Measurements from ENCODE around the gene FBXO31.

Gene FBXO31

DNA sequence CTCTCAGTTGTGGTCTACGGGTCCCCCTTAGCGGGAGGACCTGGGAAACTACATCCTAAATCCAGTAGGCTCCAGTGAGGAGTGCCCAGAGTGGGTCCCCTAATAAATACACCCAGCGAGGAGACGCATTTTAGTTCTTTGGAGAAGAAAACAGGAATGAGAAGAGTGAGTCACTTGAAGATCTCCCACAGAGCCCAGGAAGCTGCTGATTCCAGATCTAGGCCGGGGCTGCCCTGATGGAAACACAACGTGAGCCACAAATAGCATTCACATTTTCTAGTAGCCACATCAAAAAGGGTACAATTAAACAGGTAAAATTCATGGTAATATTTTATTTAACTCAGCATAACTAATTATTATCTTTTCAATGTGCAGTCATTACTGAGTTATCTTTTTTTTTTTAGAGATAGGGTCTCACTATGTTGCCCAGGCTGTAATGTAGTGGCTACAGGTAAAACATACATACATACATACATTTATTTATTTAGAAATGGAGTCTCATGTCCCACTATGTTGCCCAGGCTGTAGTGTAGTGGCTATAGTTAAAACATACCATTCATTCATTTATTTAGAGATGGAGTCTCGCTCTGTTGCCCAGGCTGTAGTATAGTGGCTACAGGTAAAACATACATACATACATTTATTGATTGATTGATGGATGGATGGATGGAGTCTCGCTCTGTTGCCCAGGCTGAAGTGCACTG, 21.5 kb downstream of the FBXO31 start:
- DNase-seq, result no peak

DNA sequence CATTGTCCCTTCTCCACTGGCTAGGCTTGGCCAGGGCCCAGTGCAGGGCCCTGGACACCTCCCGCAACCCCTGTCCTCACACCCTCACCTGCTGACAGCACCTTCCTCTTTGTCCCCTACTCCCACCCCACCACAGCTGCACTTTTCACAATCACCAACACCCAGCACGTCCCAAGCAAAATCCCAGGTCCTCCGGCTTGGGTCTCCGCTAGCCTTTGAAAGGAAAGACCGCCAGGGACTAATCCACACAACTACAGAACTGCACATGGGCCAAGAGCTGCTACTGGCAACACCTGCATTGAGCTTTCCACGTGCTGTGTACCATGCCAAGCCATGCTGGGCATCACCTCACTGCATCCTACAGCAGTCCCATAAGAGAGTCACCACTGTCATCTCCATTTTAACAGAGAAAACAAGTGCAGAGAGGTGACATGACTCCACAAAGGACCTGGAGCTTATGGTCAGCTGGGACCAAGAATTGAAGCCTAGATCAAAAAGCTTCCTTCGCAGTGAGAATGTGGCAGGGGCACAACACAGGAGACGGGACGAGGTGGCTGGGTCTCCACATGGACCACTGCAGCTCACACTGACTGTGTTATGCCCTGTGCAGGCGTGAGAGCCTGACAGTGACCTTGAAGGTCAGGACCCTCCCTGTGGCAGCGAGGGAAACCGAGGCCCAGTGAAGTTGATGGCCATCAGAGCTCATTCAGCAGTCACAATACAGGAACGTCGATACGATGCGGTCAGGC, 22.5 kb downstream of the FBXO31 start:
- no peak for DNase-seq

DNA sequence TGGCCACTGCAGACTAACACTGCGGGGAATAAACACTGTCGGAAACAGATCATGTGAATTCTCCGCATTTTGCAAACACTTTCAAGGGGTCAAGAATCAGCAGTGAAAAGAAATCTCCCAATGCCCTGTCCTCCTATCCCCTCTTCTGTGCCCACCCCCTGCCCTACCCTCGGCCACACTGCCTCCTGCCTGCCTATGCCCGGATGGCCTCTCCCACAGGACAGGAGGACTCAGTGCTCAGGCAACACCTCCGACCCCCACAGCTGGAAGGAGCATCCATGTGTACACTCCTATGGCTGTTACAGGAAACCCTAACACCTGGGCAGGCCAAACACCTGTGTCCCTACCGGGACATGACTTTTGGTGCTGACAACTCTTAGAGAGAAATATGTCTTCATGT, 24.5 kb downstream of the FBXO31 start:
- DNase-seq, result no peak

DNA sequence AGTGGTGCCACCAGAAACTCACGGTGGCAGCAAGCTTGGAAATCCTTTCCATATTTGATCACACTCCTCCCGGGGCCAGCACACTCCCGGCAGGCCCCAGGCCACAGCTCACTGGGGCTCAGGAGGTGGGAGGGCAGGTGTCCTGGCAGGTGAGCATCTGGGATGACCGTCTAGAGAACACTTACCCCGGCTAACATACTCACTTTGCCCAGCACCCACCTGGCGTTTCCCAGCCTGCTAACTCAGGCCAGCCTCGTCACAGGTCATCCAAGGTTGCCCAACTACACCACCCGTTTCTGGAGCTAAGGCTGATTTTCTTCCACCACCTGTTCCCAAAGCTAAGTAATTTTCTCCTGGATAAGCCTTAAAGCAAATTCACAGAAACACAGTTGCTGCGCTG, 24.9 kb downstream of the FBXO31 start:
- no peak for DNase-seq

DNA sequence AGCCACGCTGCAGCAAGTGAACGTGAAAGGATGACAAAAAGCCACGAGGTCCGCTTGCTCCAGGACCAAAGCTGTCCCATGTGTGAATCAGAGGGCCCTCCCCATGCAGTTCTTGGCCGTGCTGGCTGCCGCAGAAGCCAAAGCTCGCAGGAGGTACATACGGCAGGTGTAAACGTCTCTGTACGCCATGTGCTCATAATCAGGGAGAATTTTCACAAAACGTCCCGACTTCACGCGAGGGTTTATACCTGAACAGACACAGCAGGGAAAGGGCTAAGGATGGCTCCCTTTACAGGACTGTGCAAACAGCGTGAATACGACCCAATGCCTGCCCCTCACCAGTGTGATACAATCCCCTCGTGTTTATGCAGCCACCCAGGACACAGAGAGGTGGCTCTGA, 25.3 kb downstream of the FBXO31 start:
- no peak for DNase-seq

GRCh38 chr16:87356491-87356853, 27.1 kb downstream of the FBXO31 start:
- no peak for DNase-seq

DNA sequence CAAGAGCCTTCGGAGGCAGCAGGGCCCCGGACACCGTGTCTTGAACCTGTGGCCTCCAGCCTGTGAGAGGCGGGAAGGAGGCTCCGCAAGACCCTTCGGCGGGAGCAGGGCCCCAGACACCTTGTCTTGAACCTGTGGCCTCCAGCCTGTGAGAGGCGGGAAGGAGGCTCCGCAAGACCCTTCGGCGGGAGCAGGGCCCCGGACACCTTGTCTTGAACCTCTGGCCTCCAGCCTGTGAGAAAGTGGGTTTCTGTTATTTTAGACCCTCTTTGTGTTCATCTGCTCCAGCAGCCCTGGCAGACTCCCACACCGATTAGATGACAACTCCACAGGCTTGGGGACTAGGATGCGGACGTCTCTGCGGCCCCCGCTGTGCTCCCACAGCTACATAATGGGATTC, 30.0 kb downstream of the FBXO31 start:
- DNase-seq, result no peak

DNA sequence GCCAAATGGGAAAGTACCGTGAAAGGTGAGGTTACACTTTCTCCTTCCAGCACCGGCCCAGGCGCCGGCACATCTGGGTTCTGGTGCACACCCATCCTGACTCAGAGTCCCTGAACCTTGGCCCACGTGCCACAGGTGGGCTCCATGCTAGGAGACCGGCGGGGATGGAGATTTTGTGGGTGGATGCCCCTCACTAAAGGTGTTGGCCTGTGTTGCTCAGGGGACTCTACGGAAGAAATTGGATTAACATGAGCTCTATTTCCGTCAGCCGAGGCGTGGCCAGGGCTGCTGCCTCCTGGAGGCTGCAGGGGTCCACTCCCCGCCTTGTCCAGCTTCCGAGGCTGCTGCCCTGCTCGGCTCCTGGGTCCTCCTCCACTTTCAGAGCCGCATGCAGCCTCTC, 30.8 kb downstream of the FBXO31 start:
- no peak for DNase-seq

DNA sequence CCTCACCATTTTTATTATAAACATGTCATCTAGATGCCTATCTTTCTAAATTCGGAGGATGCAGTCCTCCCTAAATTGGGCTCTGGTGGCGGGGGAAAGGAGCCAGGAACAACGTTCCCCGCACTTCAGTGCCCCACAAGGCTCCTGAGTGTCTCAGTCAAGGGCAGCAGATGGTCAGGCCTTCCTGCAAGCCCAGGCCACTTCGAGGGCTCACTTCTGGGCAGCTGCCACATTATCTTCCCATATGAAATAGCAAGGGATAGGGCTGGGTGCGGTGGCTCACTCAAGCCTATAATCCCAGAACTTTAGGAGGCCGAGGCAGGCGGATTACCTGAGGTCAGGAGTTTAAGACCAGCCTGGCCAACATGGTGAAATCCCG, 32.3 kb downstream of the FBXO31 start:
- no peak for DNase-seq

DNA sequence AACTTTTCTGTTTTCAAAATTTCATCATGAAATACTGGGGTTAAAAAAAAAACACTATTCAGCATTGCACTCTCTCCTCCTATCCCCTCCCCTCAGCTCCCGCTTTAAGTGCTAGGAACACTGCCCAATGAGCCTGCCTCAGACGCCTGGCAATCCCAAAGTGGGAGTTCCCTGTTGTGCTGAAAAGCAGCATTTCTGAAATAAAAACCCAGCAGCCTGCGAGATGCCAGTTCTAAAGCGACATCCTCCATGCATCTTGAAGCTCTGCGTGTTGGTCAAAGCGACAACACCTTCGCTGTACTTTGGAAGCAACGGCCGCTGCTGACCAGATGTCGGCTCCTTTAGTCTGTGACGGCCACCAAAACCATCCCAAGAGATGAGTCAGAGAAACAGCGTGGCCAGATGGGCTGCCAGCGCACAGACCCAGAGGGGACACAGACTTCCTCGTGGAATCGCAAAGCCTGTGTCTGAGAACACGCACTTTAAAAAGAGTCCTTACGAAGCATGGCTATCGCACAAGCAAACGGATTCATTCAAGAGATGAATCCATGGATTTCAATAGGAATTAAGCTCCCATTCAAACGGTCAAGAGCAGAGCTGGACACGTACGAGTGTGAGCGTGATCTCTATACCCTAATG, 32.8 kb downstream of the FBXO31 start:
- DNase-seq, result no peak

GRCh38 chr16:87350031-87350430, 33.5 kb downstream of the FBXO31 start:
- DNase-seq, result no peak

DNA sequence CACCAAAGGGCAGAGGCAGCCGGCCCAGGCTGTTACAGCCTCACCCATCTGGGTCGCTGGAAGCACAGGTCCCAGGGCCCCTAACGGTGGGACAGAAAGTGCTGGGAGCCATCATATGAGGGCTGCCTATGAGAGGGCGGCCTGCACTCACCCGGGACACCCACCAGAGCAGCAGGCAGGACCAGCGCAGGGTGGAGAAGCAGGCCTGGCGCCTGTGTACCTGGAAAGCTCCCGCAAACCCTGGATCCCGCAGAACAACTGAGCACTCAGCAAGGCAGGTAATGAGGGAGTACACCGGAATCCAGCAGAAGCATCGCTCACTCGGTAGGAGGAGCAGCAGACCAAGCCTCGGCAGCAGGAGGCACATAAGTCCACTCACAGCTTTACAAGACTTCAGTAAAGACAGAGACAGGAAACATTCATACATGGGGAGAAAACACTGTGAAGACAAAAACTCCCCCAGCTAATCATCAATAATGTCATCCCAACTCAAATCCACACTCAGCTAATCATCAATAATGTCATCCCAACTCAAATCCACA, 34.9 kb downstream of the FBXO31 start:
- no peak for DNase-seq

- no peak for DNase-seq
Measured at GRCh38 chr16:87347932-87348615, 35.5 kb downstream of the FBXO31 start.

DNA sequence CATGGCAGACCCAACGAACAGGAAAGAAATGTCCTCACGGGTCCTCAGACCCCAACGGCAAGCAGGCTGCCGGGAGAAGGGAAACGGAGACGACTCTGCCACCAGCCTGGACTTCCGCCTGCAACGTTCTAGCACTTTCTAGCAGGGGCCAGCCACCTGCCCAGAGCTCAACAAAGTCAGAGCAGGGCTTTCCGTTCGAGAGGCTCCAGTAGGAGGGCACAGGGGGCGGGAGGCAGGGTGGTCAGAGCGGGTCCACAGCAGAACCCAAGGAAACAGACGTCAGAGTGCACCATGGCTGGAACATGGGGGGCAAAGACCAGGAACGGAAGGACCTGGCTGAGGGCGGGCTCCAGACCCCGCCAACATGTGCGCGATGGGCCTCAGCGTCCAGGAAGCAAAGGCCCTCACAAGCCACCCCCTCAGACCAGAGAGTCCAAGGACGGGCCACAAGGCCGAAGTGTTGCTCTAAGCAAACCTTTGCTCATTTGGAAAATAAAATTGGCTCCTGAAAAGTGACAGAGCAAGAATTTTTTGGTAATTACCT, 37.0 kb downstream of the FBXO31 start:
- DNase-seq, result no peak

DNA sequence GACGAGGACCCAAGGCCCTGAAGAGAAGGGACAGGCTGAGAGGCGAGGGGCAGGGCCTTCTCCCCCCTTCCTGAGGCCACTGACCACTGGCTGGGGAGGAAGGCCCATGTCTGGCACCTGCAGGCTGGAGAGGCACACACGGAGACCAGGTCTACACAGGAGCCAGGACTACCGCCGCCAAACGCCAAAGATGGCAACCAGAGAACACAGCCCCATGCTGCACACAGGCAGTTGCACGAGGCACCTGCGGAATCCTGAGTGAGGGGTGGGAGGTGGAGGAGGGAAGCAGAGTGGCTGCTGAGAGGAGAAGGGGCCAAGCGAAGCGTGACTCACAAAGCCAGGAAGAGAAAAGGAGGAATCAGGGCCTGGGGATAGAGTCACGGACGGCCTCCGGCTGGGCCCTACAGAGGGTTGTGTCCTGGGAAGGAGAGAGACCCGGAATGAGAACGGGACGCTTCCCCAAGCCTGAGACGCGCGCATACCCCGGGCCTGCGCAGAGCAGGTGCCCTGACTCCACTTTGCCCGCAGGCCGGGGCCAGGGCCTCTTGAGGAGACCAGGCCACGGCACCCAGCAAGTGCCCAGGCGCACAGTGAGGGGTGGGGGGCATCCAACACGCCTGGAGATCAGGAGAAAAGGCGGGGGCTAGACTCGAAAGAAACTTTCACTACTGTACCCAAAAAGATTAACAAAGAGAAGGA, 37.7 kb downstream of the FBXO31 start:
- DNase-seq, result no peak

- DNase-seq, result no peak
Measured at GRCh38 chr16:87344931-87345631, 38.5 kb downstream of the FBXO31 start.

DNA sequence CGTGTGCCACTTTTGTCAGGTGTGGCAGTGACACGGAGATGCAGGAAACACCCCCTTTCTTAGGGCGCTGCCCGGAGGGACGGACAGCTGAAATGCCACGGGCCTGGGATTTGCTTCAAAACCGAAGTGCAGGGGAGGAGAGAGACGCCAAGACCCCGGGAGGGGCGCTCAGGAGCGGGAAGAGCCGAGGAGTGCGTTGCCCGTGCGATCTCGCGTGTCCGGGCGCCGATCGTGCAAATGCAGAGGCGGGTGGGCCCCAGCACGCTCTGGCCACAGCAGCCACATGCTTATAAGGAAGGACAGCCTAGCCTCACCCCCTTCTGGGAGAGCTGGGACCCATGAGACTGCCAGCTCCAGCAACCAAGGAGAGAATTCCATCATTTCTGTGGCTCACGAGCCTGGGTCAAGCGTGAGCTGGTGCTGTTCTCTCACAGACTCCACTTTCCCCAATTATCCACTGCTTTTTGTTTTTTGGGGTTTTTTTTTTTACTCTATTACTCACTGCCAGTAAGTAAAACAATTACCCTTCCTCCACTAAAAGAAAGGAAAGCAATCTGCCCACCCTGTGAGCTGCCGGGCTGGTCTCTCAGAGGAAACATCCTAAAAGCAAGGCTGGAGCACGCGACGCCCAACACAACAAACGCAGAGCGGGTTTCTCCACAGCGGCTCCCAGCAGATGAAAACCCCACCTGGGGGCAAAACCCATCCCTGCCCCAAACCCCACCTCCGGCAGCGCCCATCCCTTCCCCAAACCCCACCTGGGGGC, 39.2 kb downstream of the FBXO31 start:
- DNase-seq, result no peak

DNA sequence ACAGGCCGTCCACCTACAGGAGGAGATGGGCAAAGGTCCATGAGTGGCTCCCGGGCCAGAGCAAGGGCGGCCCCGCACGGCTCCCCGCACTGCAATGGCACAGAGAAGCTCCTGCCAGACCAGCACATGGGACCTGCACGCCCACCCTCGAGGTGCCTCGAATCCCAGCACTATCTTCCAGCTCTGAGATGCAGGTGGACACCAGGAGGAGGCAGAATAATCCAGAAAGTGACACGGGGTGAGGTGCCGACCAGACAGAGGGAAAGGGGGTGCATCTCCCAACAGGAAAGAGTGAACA, 39.9 kb downstream of the FBXO31 start:
- DNase-seq, result no peak

GRCh38 chr16:87342978-87343752, 40.4 kb downstream of the FBXO31 start:
- no peak for DNase-seq

- DNase-seq, result no peak
Measured at GRCh38 chr16:87342504-87342903, 41.1 kb downstream of the FBXO31 start.
